ENCODE measurements around the gene TFPI.

Gene TFPI

GRCh38 chr2:187446711-187447110 lies 107.5 kb downstream of the TFPI start:
- H3K4me3 ChIP-seq (replicated peaks; ENCODE audit: low read depth, low read length), result peak overlapping the region; percentile 39; the same call in 1 of the 2 replicates
- TF ChIP-seq CTCF (IDR thresholded peaks at IDR 0.05; ENCODE audit: low read depth, low read length, missing control alignments), result no peak

GRCh38 chr2:187445051-187445450 lies 109.2 kb downstream of the TFPI start:
- no peak for DNase-seq (ENCODE audit: extremely low read depth, low read depth)
- TF ChIP-seq CTCF (IDR thresholded peaks at IDR 0.05; ENCODE audit: low read depth, low read length, missing control alignments), result no peak
- H3K4me3 ChIP-seq (replicated peaks; ENCODE audit: low read depth, low read length), result no peak overlapping the region

More at GRCh38 chr2:187446711-187447110, 107.5 kb downstream of the TFPI start:
- no peak for DNase-seq (ENCODE audit: extremely low read depth, low read depth)

- TF ChIP-seq CTCF (IDR thresholded peaks at IDR 0.05; ENCODE audit: low read depth, low read length, missing control alignments), result no peak
- no peak overlapping the region for H3K4me3 ChIP-seq (replicated peaks; ENCODE audit: low read depth, low read length)
- DNase-seq (ENCODE audit: extremely low read depth, low read depth), result no peak
Measured at GRCh38 chr2:187442778-187443177, 111.5 kb downstream of the TFPI start.

- DNase-seq (ENCODE audit: extremely low read depth, low read depth), result no peak
- no peak for TF ChIP-seq CTCF (IDR thresholded peaks at IDR 0.05; ENCODE audit: low read depth, low read length, missing control alignments)
- H3K4me3 ChIP-seq (replicated peaks; ENCODE audit: low read depth, low read length), result no peak overlapping the region
Measured at GRCh38 chr2:187442378-187442777, 111.9 kb downstream of the TFPI start.

- no peak overlapping the region for H3K4me3 ChIP-seq (replicated peaks; ENCODE audit: low read depth, low read length)
- DNase-seq (ENCODE audit: extremely low read depth, low read depth), result no peak
- TF ChIP-seq CTCF (IDR thresholded peaks at IDR 0.05; ENCODE audit: low read depth, low read length, missing control alignments), result no peak
Measured at GRCh38 chr2:187440101-187440675, 114.0 kb downstream of the TFPI start.

- no peak for DNase-seq (ENCODE audit: extremely low read depth, low read depth)
- TF ChIP-seq CTCF (IDR thresholded peaks at IDR 0.05; ENCODE audit: low read depth, low read length, missing control alignments), result no peak
- no peak overlapping the region for H3K4me3 ChIP-seq (replicated peaks; ENCODE audit: low read depth, low read length)
Measured at GRCh38 chr2:187438455-187438854, 115.8 kb downstream of the TFPI start.

- no peak for DNase-seq (ENCODE audit: extremely low read depth, low read depth)
- no peak overlapping the region for H3K4me3 ChIP-seq (replicated peaks; ENCODE audit: low read depth, low read length)
- no peak for TF ChIP-seq CTCF (IDR thresholded peaks at IDR 0.05; ENCODE audit: low read depth, low read length, missing control alignments)
Measured at GRCh38 chr2:187435756-187436155, 118.5 kb downstream of the TFPI start.

Data from HFF-Myc (cell line).